ENCODE data around the gene PACC1. TPM values are rescaled to one million over a fixed set of nuclear protein-coding genes. Genes with fewer than 3 reads are reported as not detected.
"Not testable (repeated sequence)": the region's sequence is repeated elsewhere in the genome, so short reads cannot be mapped to it uniquely, and the experiment has no call there.

Gene PACC1
- total RNA-seq, 2 experiments from 2014 or later, result 10.1 to 14.3 TPM

DNA sequence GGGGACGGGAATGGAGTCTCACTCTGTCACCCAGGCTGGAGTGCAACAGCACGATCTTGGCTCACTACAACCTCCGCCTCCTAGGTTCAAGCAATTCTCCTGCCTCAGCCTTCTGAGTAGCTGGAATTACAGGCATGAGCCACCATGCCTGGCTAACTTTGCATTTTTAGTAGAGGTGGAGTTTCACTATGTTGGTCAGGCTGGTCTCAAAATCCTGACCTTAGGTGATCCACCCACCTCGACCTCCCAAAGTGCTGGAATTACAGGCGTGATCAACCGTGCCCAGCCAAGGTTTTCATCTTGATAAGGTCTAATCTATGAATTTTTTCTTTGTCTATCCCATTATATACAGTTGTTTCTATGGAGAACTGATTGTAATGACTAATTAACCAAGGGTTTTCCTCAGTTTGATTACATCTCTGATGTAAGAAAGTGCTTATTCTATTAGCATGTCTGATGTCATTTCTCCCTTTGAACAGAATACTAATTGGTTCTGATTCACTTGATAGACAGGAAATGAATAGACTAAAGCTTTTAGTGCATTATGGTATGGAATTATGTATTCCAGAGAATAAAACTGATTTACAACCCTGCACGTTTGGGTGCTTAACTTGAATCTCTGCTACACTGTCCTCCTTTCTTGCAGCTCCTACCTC lies 11.9 kb downstream of the PACC1 start:
- DNase-seq, result no peak
- H3K4me1 Mint-ChIP-seq, result no peaks in the 10 kb centered on the region
- H3K4me3 Mint-ChIP-seq, result no peak overlapping the region
- ATAC-seq (ENCODE audit: low read depth), result no peak
- H3K27me3 Mint-ChIP-seq, result no peaks in the 10 kb centered on the region
- peaks cover 55% of the 10 kb centered on the region for H3K36me3 Mint-ChIP-seq
- POLR2A ChIA-PET, result no interaction called here
- no peak overlapping the region for H3K27ac Mint-ChIP-seq
- H3K9me3 Mint-ChIP-seq, result no peaks in the 10 kb centered on the region

DNA sequence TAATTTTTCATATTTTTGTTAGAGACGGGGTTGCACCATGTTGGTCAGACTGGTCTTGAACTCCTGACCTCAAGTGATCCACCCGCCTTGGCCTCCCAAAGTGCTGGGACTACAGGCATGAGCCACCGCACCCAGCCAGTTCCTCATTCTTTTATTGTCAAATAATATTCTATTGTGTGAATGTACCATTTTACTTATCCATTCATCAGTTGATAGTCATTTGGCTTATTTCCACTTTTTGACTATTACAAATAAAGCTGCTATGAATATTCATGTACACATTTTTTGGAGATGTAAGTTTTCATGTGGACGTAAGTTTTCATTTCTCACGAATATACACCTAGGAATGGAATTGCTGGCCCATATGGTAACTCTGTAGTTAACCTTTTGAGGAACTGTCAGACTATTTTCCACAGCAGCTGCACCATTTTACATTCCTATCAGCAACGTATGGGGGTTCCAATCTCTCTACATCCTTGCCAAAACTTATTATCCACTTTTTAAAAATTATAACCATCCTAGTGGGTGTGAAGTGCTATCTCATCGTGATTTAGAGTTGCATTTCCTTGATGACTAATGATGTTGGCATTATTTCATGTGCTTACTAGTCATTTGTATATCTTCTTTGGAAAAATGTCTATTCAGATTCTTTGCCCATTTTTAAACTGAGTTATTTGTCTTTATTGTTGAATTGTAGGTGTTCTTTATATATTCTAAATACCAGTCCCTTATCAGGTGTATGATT lies 12.7 kb downstream of the PACC1 start:
- POLR2A ChIA-PET, result no interaction called here
- ATAC-seq (ENCODE audit: low read depth), result no peak
- Mint-ChIP-seq H3K4me1 (no peaks in the 10 kb centered on the region), H3K27ac (no peak overlapping the region), H3K36me3 (peaks cover 56% of the 10 kb centered on the region), H3K9me3 (peaks cover 4% of the 10 kb centered on the region), H3K27me3 (no peaks in the 10 kb centered on the region), H3K4me3 (no peak overlapping the region)
- DNase-seq, result no peak

- peaks cover 8% of the 10 kb centered on the region for H3K9me3 Mint-ChIP-seq
- no peaks in the 10 kb centered on the region for H3K4me1 Mint-ChIP-seq
- H3K36me3 Mint-ChIP-seq, result peaks cover 62% of the 10 kb centered on the region
- no peak overlapping the region for H3K27ac Mint-ChIP-seq
- no peak overlapping the region for H3K4me3 Mint-ChIP-seq
- ATAC-seq (ENCODE audit: low read depth) (no peak), DNase-seq (no peak)
- no peaks in the 10 kb centered on the region for H3K27me3 Mint-ChIP-seq
- POLR2A ChIA-PET, result no interaction called here
Observed at GRCh38 chr1:212401042-212401441, 13.6 kb downstream of the PACC1 start.

DNA sequence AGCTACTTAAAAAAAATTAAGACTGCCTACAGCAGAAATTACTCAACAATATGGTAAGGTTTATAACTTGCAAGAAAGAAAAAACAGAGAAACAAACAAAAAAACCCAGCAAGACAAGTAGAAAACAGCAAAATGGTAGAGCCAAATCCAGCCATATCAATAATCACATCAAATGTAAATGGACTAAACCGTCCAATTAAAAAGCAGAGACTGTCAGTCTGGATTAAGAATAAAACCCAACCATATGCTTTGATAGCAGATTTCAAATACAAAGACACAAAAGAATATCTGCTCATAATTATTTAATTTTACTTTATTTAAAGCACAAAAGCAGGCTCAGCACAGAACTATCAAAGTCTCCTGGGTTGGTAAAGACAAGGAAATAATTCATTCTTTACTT lies 17.5 kb downstream of the PACC1 start:
- H3K27me3 Mint-ChIP-seq, result no peaks in the 10 kb centered on the region
- H3K4me1 Mint-ChIP-seq, result no peaks in the 10 kb centered on the region
- H3K27ac Mint-ChIP-seq, result no peak overlapping the region
- no peak for ATAC-seq (ENCODE audit: low read depth)
- POLR2A ChIA-PET, result no interaction called here
- H3K4me3 Mint-ChIP-seq, result no peak overlapping the region
- H3K36me3 Mint-ChIP-seq, result peaks cover 60% of the 10 kb centered on the region
- no peak for DNase-seq
- H3K9me3 Mint-ChIP-seq, result peaks cover 18% of the 10 kb centered on the region

GRCh38 chr1:212396638-212397037 lies 18.0 kb downstream of the PACC1 start:
- Mint-ChIP-seq H3K36me3 (peaks cover 60% of the 10 kb centered on the region), H3K9me3 (peaks cover 18% of the 10 kb centered on the region), H3K4me1 (no peaks in the 10 kb centered on the region), H3K4me3 (no peak overlapping the region), H3K27me3 (no peaks in the 10 kb centered on the region), H3K27ac (no peak overlapping the region)
- DNase-seq, result no peak
- POLR2A ChIA-PET, result interaction anchor here (0.7 kb wide), 1 partner anchor 504 kb away, joined by 3 read pairs; no protein-coding TSS in a partner anchor
- no peak for ATAC-seq (ENCODE audit: low read depth)

GRCh38 chr1:212395678-212396437 lies 18.8 kb downstream of the PACC1 start:
- H3K27ac Mint-ChIP-seq; H3K4me1 Mint-ChIP-seq; DNase-seq; H3K4me3 Mint-ChIP-seq; H3K27me3 Mint-ChIP-seq; ATAC-seq (ENCODE audit: low read depth): not testable (repeated sequence)
- peaks cover 66% of the 10 kb centered on the region for H3K36me3 Mint-ChIP-seq
- peaks cover 18% of the 10 kb centered on the region for H3K9me3 Mint-ChIP-seq
- POLR2A ChIA-PET, result interaction anchor here (0.7 kb wide), 1 partner anchor 505 kb away, joined by 3 read pairs; no protein-coding TSS in a partner anchor

DNA sequence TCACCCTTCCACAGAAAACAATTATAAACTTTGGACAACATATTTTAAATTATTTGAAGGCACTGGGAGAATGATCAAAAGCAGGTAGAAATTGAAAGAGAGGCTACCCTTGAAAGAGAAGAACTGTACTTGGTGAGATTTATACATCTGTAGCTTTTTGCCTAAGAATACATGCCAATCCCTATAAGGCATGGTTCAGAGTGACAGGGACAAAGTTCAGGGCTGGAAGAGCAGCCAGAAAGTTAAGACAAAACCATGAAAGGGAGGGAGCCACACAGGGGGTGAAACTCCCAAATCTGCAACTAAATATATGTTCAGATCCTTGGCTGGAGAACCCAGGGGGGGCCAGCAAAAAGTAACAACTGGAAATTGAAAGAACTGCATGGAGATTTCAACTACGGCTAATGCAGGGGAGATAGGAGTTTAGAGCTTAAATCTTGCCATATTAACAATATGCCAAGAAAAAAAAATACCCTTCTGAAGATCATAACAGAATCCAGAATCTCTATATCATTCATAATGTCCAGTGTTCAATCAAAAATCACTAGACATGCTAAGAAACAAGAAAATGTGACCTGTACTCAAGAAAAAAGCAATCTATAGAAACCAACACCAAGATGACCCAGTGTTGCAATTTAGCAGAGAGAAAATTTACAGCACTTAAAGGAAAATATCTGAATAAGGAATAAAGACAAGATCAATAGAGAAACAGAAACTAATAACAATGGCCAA lies 25.5 kb downstream of the PACC1 start:
- Mint-ChIP-seq H3K4me3 (no peak overlapping the region), H3K9me3 (peaks cover 15% of the 10 kb centered on the region), H3K36me3 (peaks cover 65% of the 10 kb centered on the region), H3K27ac (no peak overlapping the region), H3K4me1 (peaks cover 9% of the 10 kb centered on the region), H3K27me3 (no peaks in the 10 kb centered on the region)
- no peak for ATAC-seq (ENCODE audit: low read depth)
- POLR2A ChIA-PET, result no interaction called here
- no peak for DNase-seq

DNA sequence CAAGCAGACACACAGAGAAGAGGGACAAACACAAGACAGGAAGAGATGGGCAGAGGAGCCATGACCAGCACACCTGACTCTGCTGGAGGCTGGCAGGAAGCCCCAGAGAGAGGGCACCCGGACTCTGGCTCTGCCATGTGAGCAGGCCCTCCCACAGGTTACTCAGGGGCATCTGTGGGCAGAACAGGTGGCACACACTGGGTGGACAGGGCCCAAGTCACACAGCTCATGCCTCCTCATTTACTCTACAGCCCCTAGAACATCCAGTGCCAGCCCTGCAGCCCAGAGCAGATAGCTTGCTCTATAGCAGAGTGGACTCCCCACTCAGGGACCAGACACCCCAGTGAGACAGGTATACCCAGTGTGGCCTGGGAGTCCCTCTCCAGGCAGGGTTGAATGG lies 28.7 kb downstream of the PACC1 start:
- H3K27ac Mint-ChIP-seq, result no peak overlapping the region
- H3K27me3 Mint-ChIP-seq, result no peaks in the 10 kb centered on the region
- no peak overlapping the region for H3K4me3 Mint-ChIP-seq
- peaks cover 60% of the 10 kb centered on the region for H3K36me3 Mint-ChIP-seq
- H3K4me1 Mint-ChIP-seq, result peaks cover 9% of the 10 kb centered on the region
- ATAC-seq (ENCODE audit: low read depth) (no peak), DNase-seq (no peak)
- POLR2A ChIA-PET, result no interaction called here
- H3K9me3 Mint-ChIP-seq, result peaks cover 8% of the 10 kb centered on the region

DNA sequence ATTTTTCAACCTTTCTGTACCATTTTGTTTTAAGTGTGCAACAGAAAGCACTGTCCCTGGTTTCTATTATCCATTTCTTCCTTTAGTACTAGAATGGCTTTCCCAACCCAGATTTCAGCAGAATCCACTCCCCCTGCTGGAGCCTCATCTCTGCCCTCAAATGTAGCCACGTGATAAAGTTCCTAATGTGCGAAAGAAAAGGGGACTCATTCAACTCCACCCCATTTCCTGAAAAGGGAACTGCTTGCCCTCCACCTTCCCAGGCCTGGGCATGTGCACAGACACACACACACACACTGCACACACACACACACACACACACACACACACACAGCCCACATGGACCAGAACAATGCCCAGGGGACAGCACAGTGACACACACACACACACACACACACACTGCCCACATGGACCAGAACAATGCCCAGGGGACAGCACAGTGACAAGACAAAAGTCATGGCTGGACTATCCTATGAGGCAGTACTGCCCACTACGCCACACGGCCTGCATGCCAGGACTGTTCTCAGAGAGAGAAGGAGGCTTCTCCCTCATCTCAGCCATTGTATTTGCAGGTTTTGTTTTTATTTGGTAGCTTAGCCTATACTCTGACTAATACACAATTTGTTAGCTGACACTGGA lies 33.2 kb downstream of the PACC1 start:
- no peak for DNase-seq
- Mint-ChIP-seq H3K4me1 (peaks cover 12% of the 10 kb centered on the region), H3K27me3 (no peaks in the 10 kb centered on the region), H3K4me3 (no peak overlapping the region), H3K9me3 (no peaks in the 10 kb centered on the region), H3K36me3 (peaks cover 58% of the 10 kb centered on the region), H3K27ac (no peak overlapping the region)
- ATAC-seq (ENCODE audit: low read depth), result no peak
- POLR2A ChIA-PET, result no interaction called here

DNA sequence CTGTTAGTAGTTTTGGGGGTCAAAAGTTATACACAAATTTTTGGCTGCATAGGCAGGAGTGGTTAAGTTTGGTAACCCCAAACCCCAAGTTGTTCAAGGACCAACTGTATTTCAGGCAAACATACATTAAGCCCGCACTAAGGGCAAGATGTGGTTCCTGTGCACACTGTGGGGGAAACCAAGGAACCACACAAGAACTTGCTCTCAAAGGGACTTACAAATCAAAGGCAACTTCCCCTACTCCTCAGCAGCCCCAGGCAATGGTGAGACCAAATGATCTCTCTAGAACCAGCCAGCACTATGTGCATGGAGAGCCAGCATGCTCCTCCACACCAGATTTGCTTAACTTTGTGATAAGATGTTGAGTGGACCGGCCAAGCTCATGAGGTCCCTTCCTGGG lies 35.3 kb downstream of the PACC1 start:
- Mint-ChIP-seq H3K36me3 (peaks cover 49% of the 10 kb centered on the region), H3K9me3 (no peaks in the 10 kb centered on the region), H3K4me3 (no peak overlapping the region), H3K27ac (no peak overlapping the region), H3K4me1 (peaks cover 6% of the 10 kb centered on the region), H3K27me3 (no peaks in the 10 kb centered on the region)
- DNase-seq, result no peak
- ATAC-seq (ENCODE audit: low read depth), result peak; percentile 78
- POLR2A ChIA-PET, result no interaction called here

- Mint-ChIP-seq H3K4me3 (no peak overlapping the region), H3K27me3 (no peaks in the 10 kb centered on the region)
Observed at GRCh38 chr1:212377644-212378043, 37.0 kb downstream of the PACC1 start.

GRCh38 chr1:212375986-212376385 lies 38.7 kb downstream of the PACC1 start:
- no peaks in the 10 kb centered on the region for H3K27me3 Mint-ChIP-seq
- POLR2A ChIA-PET, result no interaction called here
- no peak for ATAC-seq (ENCODE audit: low read depth)
- H3K27ac Mint-ChIP-seq, result no peak overlapping the region
- H3K9me3 Mint-ChIP-seq, result peaks cover 1% of the 10 kb centered on the region
- peaks cover 6% of the 10 kb centered on the region for H3K4me1 Mint-ChIP-seq
- no peak overlapping the region for H3K4me3 Mint-ChIP-seq
- peaks cover 63% of the 10 kb centered on the region for H3K36me3 Mint-ChIP-seq
- DNase-seq, result no peak

More at GRCh38 chr1:212377644-212378043, 37.0 kb downstream of the PACC1 start:
- H3K36me3 Mint-ChIP-seq, result peaks cover 55% of the 10 kb centered on the region
- POLR2A ChIA-PET, result no interaction called here
- ATAC-seq (ENCODE audit: low read depth) (no peak), DNase-seq (no peak)
- no peak overlapping the region for H3K27ac Mint-ChIP-seq
- peaks cover 6% of the 10 kb centered on the region for H3K4me1 Mint-ChIP-seq
- H3K9me3 Mint-ChIP-seq, result no peaks in the 10 kb centered on the region

GRCh38 chr1:212368073-212368484 lies 46.6 kb downstream of the PACC1 start:
- no peak overlapping the region for H3K4me3 Mint-ChIP-seq
- ATAC-seq (ENCODE audit: low read depth) (peak; percentile 92), DNase-seq (no peak)
- H3K36me3 Mint-ChIP-seq, result peaks cover 46% of the 10 kb centered on the region
- peaks cover 2% of the 10 kb centered on the region for H3K4me1 Mint-ChIP-seq
- no peaks in the 10 kb centered on the region for H3K27me3 Mint-ChIP-seq
- H3K9me3 Mint-ChIP-seq, result peaks cover 4% of the 10 kb centered on the region
- no peak overlapping the region for H3K27ac Mint-ChIP-seq
- POLR2A ChIA-PET, result no interaction called here
